Vagina (tissue), 2 donors: ENCODE measurements around the gene ATG4B.

Source experiments
- CTCF ChIP-seq, 3 experiments: fragments of 450-650 bp in 2 of 3; fragments of 200-600 bp in 1 of 3; sonication (generic) in 1 of 3; IDR thresholded peaks; one replicate each; pipeline ENCODE4 v1.5.1; 2017 to 2019; ENCODE audit warnings: antibody characterized with exemption in 3 of 3, mild to moderate bottlenecking in 2 of 3, moderate library complexity in 2 of 3
- POLR2AphosphoS5 ChIP-seq, 2 donors: sonication (generic); formaldehyde crosslinking; IDR thresholded peaks; one replicate each; pipeline ENCODE4 v1.9.0; 2017; ENCODE audit warnings: antibody characterized with exemption in 2 of 2, mild to moderate bottlenecking in 2 of 2, low read depth in 1 of 2; ENCODE audit not compliant: insufficient read depth in 1 of 2

- no peak for TF ChIP-seq CTCF (IDR thresholded peaks at IDR 0.05)
- no peak for TF ChIP-seq POLR2AphosphoS5 (IDR thresholded peaks at IDR 0.05; ENCODE audit: insufficient read depth in 1 of 2, low read depth in 1 of 2)
Measured at GRCh38 chr2:241608881-241609280, 28.6 kb upstream of the ATG4B start.
